Fibroblast of pulmonary artery (primary cell): ENCODE results near the gene VTI1B.

Source experiments
- DNase-seq: peaks from one replicate; pipeline ENCODE4 v3.0.0-alpha.2; 2010; ENCODE audit warnings: low read depth
- H3K4me3 ChIP-seq: replicated peaks from 2 replicates; pipeline ENCODE4 v1.5.1; 2011; ENCODE audit warnings: low read depth, mild to moderate bottlenecking, control low read depth, low read length, moderate library complexity
- CTCF ChIP-seq: IDR thresholded peaks from 2 replicates; pipeline ENCODE4 v1.5.1; 2011; ENCODE audit warnings: mild to moderate bottlenecking, control low read depth, low read length, inconsistent platforms; ENCODE audit errors: missing control alignments

Gene VTI1B

GRCh38 chr14:67620217-67620785 lies 54.1 kb downstream of the VTI1B start:
- TF ChIP-seq CTCF: no peak
- peak overlapping the region; percentile 70 for H3K4me3 ChIP-seq
- peak; percentile 7 for DNase-seq

GRCh38 chr14:67619446-67620216 lies 54.8 kb downstream of the VTI1B start, which contains the start of gene ARG2:
TSS of gene ARG2 (plus strand) at chr14:67619920. CDS start at chr14:67619978, 58 bp downstream.
- TF ChIP-seq CTCF: no peak
- DNase-seq: peak; percentile 95
- H3K4me3 ChIP-seq: peak within 1 kb of the TSS; percentile 70

- no peak overlapping the region for H3K4me3 ChIP-seq
- peak; percentile 90 for DNase-seq
Measured at GRCh38 chr14:67618617-67619063, 55.8 kb downstream of the VTI1B start.

GRCh38 chr14:67610491-67610890 lies 63.9 kb downstream of the VTI1B start:
- no peak for TF ChIP-seq CTCF
- no peak overlapping the region for H3K4me3 ChIP-seq
- DNase-seq: no peak

More at GRCh38 chr14:67618617-67619063, 55.8 kb downstream of the VTI1B start:
- peak; percentile 78 for TF ChIP-seq CTCF

GRCh38 chr14:67609642-67610310 lies 64.7 kb downstream of the VTI1B start:
- no peak for DNase-seq
- no peak overlapping the region for H3K4me3 ChIP-seq
- no peak for TF ChIP-seq CTCF

- no peak for TF ChIP-seq CTCF
- no peak for DNase-seq
- no peak overlapping the region for H3K4me3 ChIP-seq
Measured at GRCh38 chr14:67607646-67608045, 66.8 kb downstream of the VTI1B start.
